NCI-H1105 (cell line): ENCODE measurements around the gene MAGI2.

Experiments used
- DNase-seq: peaks from one replicate; lab custom pipeline; 2025; lab: John Stamatoyannopoulos, UW

Gene MAGI2

GRCh38 chr7:79302293-79302692 is 151.2 kb downstream of the MAGI2 start:
- no peak for DNase-seq

- no peak for DNase-seq
Observed at GRCh38 chr7:79301419-79301818, 152.0 kb downstream of the MAGI2 start.

DNA sequence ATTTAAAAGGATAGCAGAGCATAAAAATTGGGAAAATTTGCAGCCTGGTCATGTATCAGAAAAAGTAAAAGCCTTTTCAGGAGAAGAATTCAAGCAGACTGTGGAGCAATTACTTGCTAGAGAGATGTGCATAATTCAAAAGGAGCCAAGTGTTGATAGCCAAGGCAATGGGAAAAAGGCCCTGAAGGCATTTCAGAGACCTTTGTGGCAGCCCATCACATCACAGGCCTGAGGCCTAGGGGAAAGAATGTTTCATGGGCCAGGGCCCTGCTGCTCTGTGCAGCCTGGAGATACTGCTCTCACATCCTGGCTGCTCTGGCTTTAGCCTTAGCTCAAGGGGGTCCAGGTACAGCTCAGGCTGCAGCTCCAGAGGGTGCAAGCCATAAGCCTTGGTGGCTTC is 152.9 kb downstream of the MAGI2 start:
- DNase-seq: no peak

- DNase-seq: peak; percentile 30
Observed at GRCh38 chr7:79298145-79298760, 155.2 kb downstream of the MAGI2 start.

- DNase-seq: no peak
Observed at GRCh38 chr7:79296553-79297320, 156.7 kb downstream of the MAGI2 start.

GRCh38 chr7:79293655-79294142 is 159.8 kb downstream of the MAGI2 start:
- no peak for DNase-seq

DNA sequence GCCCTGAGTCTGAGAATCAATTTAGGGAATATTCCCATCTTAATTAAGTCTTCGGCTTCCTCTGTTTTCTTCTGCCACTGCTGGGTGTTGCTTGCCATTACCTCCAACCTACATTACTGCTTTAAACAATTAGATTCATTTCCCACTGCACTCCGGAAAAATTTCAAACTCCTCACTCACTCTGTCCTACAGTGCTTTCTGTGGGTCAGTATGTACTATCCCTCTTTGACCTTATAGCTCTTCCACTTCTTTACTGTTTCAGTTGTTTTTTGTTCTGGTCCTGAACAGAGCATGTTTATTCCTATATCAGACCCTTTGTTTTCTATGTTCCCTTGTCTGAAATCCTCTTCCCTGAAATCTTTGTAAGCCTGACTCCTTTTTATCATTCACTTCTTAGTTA is 160.6 kb downstream of the MAGI2 start:
- no peak for DNase-seq

DNA sequence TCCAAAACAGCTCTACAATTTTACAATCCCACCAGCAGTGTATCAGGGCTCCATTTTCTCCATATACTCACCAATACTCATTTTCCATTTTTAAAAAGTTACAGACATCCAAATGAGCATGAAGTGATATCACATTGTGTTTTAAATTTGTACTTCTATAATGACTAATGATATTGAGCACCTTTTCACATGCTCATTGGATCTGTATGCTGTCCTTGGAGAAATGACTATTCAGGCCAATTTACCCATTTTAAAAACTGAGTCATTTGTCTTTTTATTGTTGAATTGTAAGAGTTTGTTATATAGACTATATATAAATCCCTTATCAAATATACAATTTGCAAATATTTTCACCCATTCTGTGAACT is 162.0 kb downstream of the MAGI2 start:
- no peak for DNase-seq

DNA sequence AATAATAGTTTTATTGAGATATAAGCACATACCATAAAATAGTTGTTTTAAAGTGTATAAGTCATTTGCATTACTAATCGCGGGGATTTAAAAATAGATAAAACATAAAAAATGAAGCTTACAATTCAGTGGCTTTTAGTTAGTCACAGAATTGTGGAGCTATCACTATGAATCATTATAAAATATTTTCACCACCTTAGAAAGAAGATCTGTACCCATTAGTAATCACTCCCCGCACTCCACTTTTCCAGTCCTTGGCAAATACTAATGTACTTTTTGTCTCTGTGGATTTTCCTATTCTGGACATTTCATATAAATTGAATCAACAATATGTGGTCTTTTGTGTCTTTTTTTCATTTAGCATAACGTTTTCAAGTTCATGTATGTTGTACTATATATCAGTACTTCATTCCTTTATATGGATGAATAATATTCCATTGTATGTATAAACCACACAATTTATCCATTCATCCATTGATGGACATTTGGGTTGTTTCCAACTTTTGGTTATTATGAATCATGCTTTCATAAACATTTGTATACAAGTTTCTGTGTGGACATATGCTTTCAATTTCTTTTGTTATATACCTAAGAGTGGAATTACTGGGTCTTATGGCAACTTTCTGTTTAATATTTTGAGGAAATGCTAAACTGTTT is 162.5 kb downstream of the MAGI2 start:
- no peak for DNase-seq

- DNase-seq: no peak
Observed at GRCh38 chr7:79290398-79290797, 163.1 kb downstream of the MAGI2 start.

DNA sequence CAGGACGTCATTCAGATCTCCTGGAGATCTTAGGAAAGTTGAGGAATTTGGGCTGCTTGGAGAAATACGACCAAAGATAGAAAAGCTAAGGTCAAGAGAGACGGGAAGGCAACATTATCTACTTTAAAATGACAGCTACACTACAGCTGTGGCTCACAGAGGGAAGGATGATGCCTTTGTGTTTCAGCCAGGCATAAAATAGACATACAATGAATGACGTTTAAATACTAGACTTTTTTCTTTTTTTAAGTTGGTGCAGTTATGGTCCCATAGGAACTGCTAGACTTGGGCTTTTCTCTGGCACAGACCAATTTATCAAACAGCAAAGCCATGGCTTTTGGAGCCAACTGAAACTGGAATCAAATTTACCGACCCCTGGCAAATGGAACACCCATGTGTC is 164.8 kb downstream of the MAGI2 start:
- no peak for DNase-seq

GRCh38 chr7:79287981-79288380 is 165.5 kb downstream of the MAGI2 start:
- DNase-seq: no peak

DNA sequence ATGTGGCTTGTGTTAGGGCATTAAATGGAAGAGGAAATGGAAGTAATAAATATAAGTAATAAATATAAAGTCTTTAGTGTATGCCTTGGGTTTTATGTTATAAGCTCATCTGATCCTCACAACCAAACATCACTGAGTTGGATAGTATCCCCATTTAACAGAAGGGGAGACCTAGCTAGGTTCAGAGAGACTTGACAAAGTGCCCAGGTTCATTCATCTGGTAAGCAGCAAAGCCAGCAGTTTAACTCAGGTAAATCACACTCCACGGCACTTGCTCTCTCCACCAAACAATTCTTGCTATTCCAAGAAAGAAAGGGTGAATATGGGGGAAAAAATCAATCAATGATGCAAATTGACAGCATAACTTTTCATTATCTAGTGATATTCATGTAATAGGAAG is 167.3 kb downstream of the MAGI2 start:
- DNase-seq: no peak

- DNase-seq: no peak
Observed at GRCh38 chr7:79285756-79286155, 167.7 kb downstream of the MAGI2 start.

- DNase-seq: no peak
Observed at GRCh38 chr7:79284211-79284610, 169.3 kb downstream of the MAGI2 start.

GRCh38 chr7:79282882-79283602 is 170.4 kb downstream of the MAGI2 start:
- DNase-seq: no peak

DNA sequence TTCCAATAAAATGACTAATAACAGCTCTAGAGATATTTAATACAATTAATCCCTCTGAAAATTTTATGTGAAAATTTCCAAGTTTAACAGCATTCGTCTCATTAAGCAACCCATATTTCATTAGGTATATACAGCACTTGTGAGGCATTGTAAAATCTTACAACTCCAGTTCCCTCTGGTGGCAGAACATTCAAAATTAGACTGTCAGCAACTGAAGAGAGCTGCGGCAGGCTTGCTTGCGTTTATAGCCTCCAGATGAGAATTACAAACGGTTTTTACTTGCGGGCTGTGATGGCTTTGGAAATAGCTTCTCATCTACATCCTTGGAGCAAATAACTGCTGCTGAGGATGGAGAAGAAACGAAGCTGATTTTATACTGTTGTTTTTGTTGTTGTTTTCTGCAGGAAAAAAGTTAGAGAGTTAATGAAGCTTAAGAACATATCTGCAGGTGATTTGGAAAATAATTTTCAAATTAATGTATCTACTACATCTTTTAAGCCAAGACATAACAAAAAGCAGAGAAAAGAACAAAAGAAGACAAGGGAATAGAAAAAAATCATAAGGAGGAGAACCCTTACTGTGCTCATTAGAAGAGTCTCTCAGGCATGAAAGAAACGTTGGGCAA is 171.3 kb downstream of the MAGI2 start:
- peak; percentile 4 for DNase-seq

DNA sequence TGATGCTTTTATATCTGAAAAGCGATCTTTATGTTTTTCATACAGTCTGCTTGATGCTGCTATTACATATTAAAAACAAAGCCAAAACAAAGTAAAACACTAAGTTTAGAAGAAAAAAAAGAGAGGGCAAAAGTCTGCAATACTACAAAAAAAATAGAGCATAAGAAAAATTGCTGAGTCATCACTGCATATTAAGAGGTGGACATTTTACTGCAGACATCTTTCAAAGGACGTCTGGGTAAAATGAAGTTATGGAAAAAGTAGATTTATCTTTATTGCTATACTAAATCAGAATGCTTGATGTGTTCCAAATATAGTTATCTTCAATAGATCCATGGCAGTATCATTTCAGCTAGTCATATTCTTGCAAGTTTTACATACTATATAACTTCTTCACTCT is 172.0 kb downstream of the MAGI2 start:
- DNase-seq: no peak

GRCh38 chr7:79272938-79273337 is 180.5 kb downstream of the MAGI2 start:
- DNase-seq: no peak

GRCh38 chr7:79272066-79272669 is 181.3 kb downstream of the MAGI2 start:
- DNase-seq: peak; percentile 24

DNA sequence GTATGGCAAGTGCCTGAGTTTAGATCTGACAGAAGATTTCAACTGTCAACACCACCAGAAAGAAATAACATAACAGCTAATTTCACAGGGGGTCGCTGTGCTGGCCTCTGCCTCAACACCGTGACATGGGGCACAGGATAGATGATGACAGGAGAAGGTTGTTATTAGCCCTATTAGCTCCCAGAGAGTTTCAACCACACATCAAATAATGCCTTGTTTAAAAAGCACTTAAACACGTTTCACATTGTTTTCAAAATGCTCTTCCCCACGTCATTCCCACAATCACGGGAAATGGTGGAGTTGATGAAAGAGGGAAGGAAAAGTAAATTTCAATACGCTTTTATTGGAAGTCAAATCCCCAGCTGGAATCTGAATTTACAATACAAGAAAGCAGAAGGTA is 184.7 kb downstream of the MAGI2 start:
- DNase-seq: no peak

GRCh38 chr7:79258826-79259225 is 194.6 kb downstream of the MAGI2 start:
- no peak for DNase-seq
